Esophagus muscularis mucosa (tissue), 4 donors: ENCODE measurements around the gene OR6B1. TPM values are rescaled to one million over a fixed set of nuclear protein-coding genes. Genes with fewer than 3 reads are reported as not detected.

Source experiments
- DNase-seq: peaks from one replicate; pipeline ENCODE4 v3.0.0-alpha.2; 2017; ENCODE audit errors: extremely low spot score
- H3K27ac ChIP-seq, 4 donors: fragments of 200-600 bp; sonication (generic); replicated peaks in 1 of 4; 1 replicate in 3 of 4; 2 replicates in 1 of 4; pipeline ENCODE4 v1.5.1; 2016 to 2019; ENCODE audit warnings: mild to moderate bottlenecking in 1 of 4
- H3K27me3 ChIP-seq, 4 donors: fragments of 200-600 bp; sonication (generic); one replicate each; pipeline versions ENCODE4 v1.5.1 to v1.6.0; 2016 to 2019
- H3K36me3 ChIP-seq, 4 donors: fragments of 200-600 bp; sonication (generic); one replicate each; pipeline ENCODE4 v1.5.1; 2016 to 2019
- H3K4me1 ChIP-seq, 4 donors: fragments of 200-600 bp; sonication (generic); one replicate each; pipeline ENCODE4 v1.5.1; 2016 to 2019
- H3K4me3 ChIP-seq, 4 donors: fragments of 200-600 bp; sonication (generic); 1 replicate in 2 of 4; 2 replicates in 2 of 4; pipeline ENCODE4 v1.5.1; 2016 to 2019; ENCODE audit warnings: mild to moderate bottlenecking in 4 of 4, moderate library complexity in 1 of 4
- H3K9me3 ChIP-seq, 4 donors: fragments of 200-600 bp; sonication (generic); 1 replicate in 3 of 4; 2 replicates in 1 of 4; pipeline ENCODE4 v1.5.1; 2016 to 2019
- CTCF ChIP-seq, 3 experiments: fragments of 200-600 bp in 2 of 3; fragments of 450-650 bp in 1 of 3; sonication (generic) in 2 of 3; IDR thresholded peaks; one replicate each; pipeline ENCODE4 v1.5.1; 2017 to 2019; ENCODE audit warnings: antibody characterized with exemption in 3 of 3, mild to moderate bottlenecking in 2 of 3, moderate library complexity in 1 of 3
- EP300 ChIP-seq: sonication (generic); formaldehyde crosslinking; IDR thresholded peaks from one replicate; pipeline ENCODE4 v1.6.1; 2017; ENCODE audit warnings: antibody characterized with exemption
- POLR2A ChIP-seq: fragments of 450-650 bp; IDR thresholded peaks from one replicate; pipeline ENCODE4 v1.6.1; 2017; ENCODE audit warnings: antibody characterized with exemption, moderate library complexity, mild to moderate bottlenecking, low read depth
- POLR2AphosphoS5 ChIP-seq, 2 donors: sonication (generic); formaldehyde crosslinking; IDR thresholded peaks; one replicate each; pipeline ENCODE4 v1.6.1; 2017; ENCODE audit warnings: antibody characterized with exemption in 2 of 2
- WGBS: methylation state at CpG from one replicate; pipeline ENCODE4 v1.1.5; 2018; 5-methylcytosine and 5-hydroxymethylcytosine counted together
- intact Hi-C: fragments of 100-400 bp; cut with DNase I; formaldehyde crosslinking; loops from one replicate; pipeline ENCODE4 v1.15.1; 2023
- total RNA-seq, 4 donors: library from RNA; depleted of rRNA; stranded (reverse); fragments of >200 nt; gene quantifications; one replicate each; pipeline versions ENCODE4 v1.1.0 to v1.2.1, GENCODE V29; 2016

The OR6B1 gene
- total RNA-seq, 4 donors from 2014 or later = not detected

- intact Hi-C loops = loop anchor here (10.0 kb wide), 1 partner anchor 116 kb away; the partner anchor contains the start of gene TCAF1
Measured at GRCh38 chr7:144020340-144020739, 20.2 kb downstream of the OR6B1 start.

DNA sequence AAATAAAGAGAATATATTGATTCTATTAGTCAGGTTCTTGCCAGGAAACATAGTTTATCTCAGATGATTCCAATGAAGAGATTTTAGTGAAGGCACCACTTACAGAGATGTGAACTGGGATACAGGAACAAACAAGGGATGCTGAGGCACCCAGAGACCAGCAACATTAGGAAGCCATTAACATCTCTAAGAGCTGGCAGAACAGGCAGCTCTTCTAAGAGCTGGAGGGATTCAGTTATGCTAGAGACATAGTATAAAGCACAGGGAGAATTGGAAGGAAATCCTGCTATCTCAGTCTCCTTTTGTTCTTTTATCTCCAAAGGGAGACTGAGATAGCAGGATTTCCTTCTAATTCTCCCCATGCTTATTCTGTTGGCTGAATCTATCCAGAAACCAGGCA, 22.0 kb downstream of the OR6B1 start:
- Histone ChIP-seq H3K4me1 (no peaks in the 10 kb centered on the region), H3K36me3 (no peaks in the 10 kb centered on the region), H3K9me3 (no peaks in the 10 kb centered on the region), H3K27me3 (no peaks in the 10 kb centered on the region), H3K4me3 (no peak overlapping the region), H3K27ac (no peak overlapping the region)
- intact Hi-C loops = loop anchor here (10.0 kb wide), 1 partner anchor 117 kb away; the partner anchor contains the start of gene TCAF1
- DNase-seq = no peak
- no peak for TF ChIP-seq POLR2AphosphoS5 (IDR thresholded peaks at IDR 0.05)
- no peak for TF ChIP-seq CTCF (IDR thresholded peaks at IDR 0.05)
- no peak for TF ChIP-seq EP300
- no peak for TF ChIP-seq POLR2A

More at GRCh38 chr7:144020340-144020739, 20.2 kb downstream of the OR6B1 start:
- WGBS = 62% methylated on average over 3 of the region's 3 CpGs
- TF ChIP-seq EP300 (no peak), POLR2A (no peak), CTCF (IDR thresholded peaks at IDR 0.05) (no peak), POLR2AphosphoS5 (IDR thresholded peaks at IDR 0.05) (no peak)
- H3K4me1 ChIP-seq = no peaks in the 10 kb centered on the region
- H3K27me3 ChIP-seq = no peaks in the 10 kb centered on the region
- no peaks in the 10 kb centered on the region for H3K9me3 ChIP-seq
- no peaks in the 10 kb centered on the region for H3K36me3 ChIP-seq
- H3K27ac ChIP-seq = no peak overlapping the region
- H3K4me3 ChIP-seq = no peak overlapping the region
- no peak for DNase-seq

DNA sequence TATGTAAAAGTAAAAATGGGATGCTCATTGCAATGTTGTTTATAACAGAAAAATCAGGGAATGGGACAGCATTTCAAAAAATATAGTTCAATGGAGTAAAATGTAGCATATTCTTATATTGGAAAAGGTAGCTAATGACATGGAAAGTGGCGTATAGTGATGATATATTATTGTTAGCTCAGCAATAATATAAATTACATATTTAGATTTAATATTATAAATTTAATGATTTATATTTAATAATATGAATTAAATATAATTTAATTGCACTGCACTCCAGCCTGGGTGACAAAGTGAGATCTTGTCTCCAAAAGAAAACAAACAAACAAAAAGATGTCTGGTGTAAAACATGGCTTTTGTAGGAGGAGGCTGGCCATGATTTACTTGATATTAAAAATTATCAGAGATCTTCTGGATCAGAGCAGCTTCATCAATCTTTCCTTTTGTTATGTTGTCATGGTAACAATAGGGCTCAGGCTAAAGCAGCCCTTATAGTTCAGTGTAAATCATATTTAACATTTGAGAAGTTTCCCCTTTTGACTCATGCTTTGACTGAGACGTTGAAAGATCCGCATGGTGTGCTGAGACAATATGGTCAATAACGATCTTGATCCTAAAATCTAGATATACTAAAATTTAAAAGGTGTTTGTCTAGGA, 23.2 kb downstream of the OR6B1 start:
- 72% methylated on average over 4 of the region's 4 CpGs for WGBS
- intact Hi-C loops = loop anchor here (10.0 kb wide), 1 partner anchor 118 kb away; the partner anchor contains the start of gene TCAF1
- Histone ChIP-seq H3K27ac (no peak overlapping the region), H3K27me3 (no peaks in the 10 kb centered on the region), H3K9me3 (no peaks in the 10 kb centered on the region), H3K4me1 (no peaks in the 10 kb centered on the region), H3K36me3 (no peaks in the 10 kb centered on the region), H3K4me3 (no peak overlapping the region)
- TF ChIP-seq CTCF (IDR thresholded peaks at IDR 0.05) (no peak), POLR2A (no peak), POLR2AphosphoS5 (IDR thresholded peaks at IDR 0.05) (no peak), EP300 (no peak)
- no peak for DNase-seq

DNA sequence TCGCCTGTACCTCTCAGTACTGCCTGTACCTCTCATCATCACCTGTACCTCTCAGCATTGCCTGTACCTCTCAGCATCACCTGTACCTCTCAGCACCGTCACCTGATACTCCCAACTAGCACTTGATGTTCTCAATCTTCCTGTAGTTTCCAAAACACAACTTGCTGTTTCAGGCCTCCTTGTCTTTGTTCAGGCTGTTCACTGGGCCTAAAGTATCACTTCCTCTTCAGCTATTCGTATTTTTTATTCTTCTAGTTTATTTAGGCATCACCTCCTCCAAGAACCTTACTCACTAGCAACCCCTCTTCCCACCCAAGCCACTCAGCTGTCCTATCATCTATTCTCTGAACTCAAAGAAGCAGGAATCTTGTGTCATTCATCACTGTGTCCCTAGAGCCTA, 24.1 kb downstream of the OR6B1 start:
- DNase-seq = no peak
- Histone ChIP-seq H3K9me3 (no peaks in the 10 kb centered on the region), H3K36me3 (no peaks in the 10 kb centered on the region), H3K4me3 (no peak overlapping the region), H3K4me1 (no peaks in the 10 kb centered on the region), H3K27me3 (no peaks in the 10 kb centered on the region), H3K27ac (no peak overlapping the region)
- intact Hi-C loops = loop anchor here (10.0 kb wide), 1 partner anchor 119 kb away; the partner anchor contains the start of gene TCAF1
- TF ChIP-seq EP300 = no peak
- TF ChIP-seq POLR2A = no peak
- TF ChIP-seq POLR2AphosphoS5 (IDR thresholded peaks at IDR 0.05) = no peak
- WGBS = 85% methylated on average over 3 of the region's 3 CpGs

GRCh38 chr7:144026203-144026883, 26.2 kb downstream of the OR6B1 start:
- no peak overlapping the region for H3K4me3 ChIP-seq
- no peaks in the 10 kb centered on the region for H3K27me3 ChIP-seq
- TF ChIP-seq POLR2A = no peak
- no peak for TF ChIP-seq EP300
- TF ChIP-seq POLR2AphosphoS5 (IDR thresholded peaks at IDR 0.05) = no peak
- TF ChIP-seq CTCF (IDR thresholded peaks at IDR 0.05) = no peak
- no peaks in the 10 kb centered on the region for H3K4me1 ChIP-seq
- H3K36me3 ChIP-seq = no peaks in the 10 kb centered on the region
- intact Hi-C loops = loop anchor here (10.0 kb wide), 1 partner anchor 122 kb away; the partner anchor contains the start of gene TCAF1
- no peak for DNase-seq
- H3K27ac ChIP-seq = no peak overlapping the region
- H3K9me3 ChIP-seq = no peaks in the 10 kb centered on the region
- 53% methylated on average over 4 of the region's 4 CpGs for WGBS
